HepG2 (cell line): Measurements from ENCODE around the gene PLEKHD1. TPM values are rescaled to one million over a fixed set of nuclear protein-coding genes. Genes with fewer than 3 reads are reported as not detected.

Experiments used
- AGO1 ChIP-seq: fragments of 200-400 bp; formaldehyde crosslinking; IDR thresholded peaks from 2 replicates; pipeline ENCODE4 v1.6.1; 2017; ENCODE audit warnings: mild to moderate bottlenecking, low read depth, low read length, moderate library complexity; ENCODE audit not compliant: poor library complexity, severe bottlenecking
- ATF4 ChIP-seq, 2 experiments: fragments of 450-650 bp in 1 of 2; sonication (generic) in 1 of 2; formaldehyde crosslinking; IDR thresholded peaks; 2 replicates each; pipeline versions ENCODE4 v1.5.0 to v1.8.0; 2020 to 2022; ENCODE audit warnings: mild to moderate bottlenecking in 1 of 2, missing genetic modification reagents in 1 of 2
- ATF7 ChIP-seq, 2 experiments: fragments of 450-650 bp in 1 of 2; sonication (generic) in 1 of 2; formaldehyde crosslinking in 1 of 2; IDR thresholded peaks; 2 replicates each; pipeline versions ENCODE4 v1.4.0 to v1.6.1; 2016 to 2020; ENCODE audit warnings: antibody characterized with exemption in 1 of 2, mild to moderate bottlenecking in 1 of 2, missing genetic modification reagents in 1 of 2
- ATRX ChIP-seq: sonication (generic); formaldehyde crosslinking; IDR thresholded peaks from 2 replicates; pipeline ENCODE4 v1.4.0; 2020; ENCODE audit warnings: missing genetic modification reagents, borderline replicate concordance
- DNMT1 ChIP-seq: sonication (generic); formaldehyde crosslinking; IDR thresholded peaks from 2 replicates; pipeline ENCODE4 v1.5.1; 2020; ENCODE audit warnings: mild to moderate bottlenecking, missing genetic modification reagents
- IKZF5 ChIP-seq: IDR thresholded peaks from 2 replicates; pipeline ENCODE4 v1.6.1; 2018; ENCODE audit warnings: missing genetic modification reagents, mild to moderate bottlenecking, missing compliant biosample characterization
- PHF8 ChIP-seq: sonication (generic); formaldehyde crosslinking; IDR thresholded peaks from 2 replicates; pipeline ENCODE4 v1.5.0; 2020; ENCODE audit warnings: missing genetic modification reagents
- PPARG ChIP-seq: conservative IDR thresholded peaks from 2 replicates; pipeline ENCODE4 v1.6.1; 2016; ENCODE audit warnings: missing biosample characterization, missing genetic modification reagents
- REXO4 ChIP-seq: sonication (generic); formaldehyde crosslinking; IDR thresholded peaks from 2 replicates; pipeline ENCODE4 v1.8.0; 2022; ENCODE audit warnings: missing genetic modification reagents, mild to moderate bottlenecking, borderline replicate concordance
- UBTF ChIP-seq: sonication (generic); formaldehyde crosslinking; IDR thresholded peaks from 2 replicates; pipeline ENCODE4 v1.4.0; 2020; ENCODE audit warnings: mild to moderate bottlenecking, missing genetic modification reagents
- ZNF33B ChIP-seq: sonication (generic); formaldehyde crosslinking; IDR thresholded peaks from 2 replicates; pipeline ENCODE4 v1.5.1; 2020; ENCODE audit warnings: mild to moderate bottlenecking, missing genetic modification reagents
- ZNF574 ChIP-seq: sonication (generic); formaldehyde crosslinking; IDR thresholded peaks from 2 replicates; pipeline ENCODE4 v1.4.0; 2020; ENCODE audit warnings: missing genetic modification reagents
- ZNF747 ChIP-seq: sonication (generic); formaldehyde crosslinking; IDR thresholded peaks from 2 replicates; pipeline ENCODE4 v1.8.1; 2023; ENCODE audit warnings: missing genetic modification reagents, mild to moderate bottlenecking, borderline replicate concordance
- polyA plus RNA-seq, 8 experiments: library from polyadenylated mRNA; depleted of rRNA in 3 of 8; stranded (reverse) in 7 of 8; unstranded in 1 of 8; fragments of >200 nt; fragmentation: Illumina TruSeq in 4 of 8; extraction: Trizol in 4 of 8; gene quantifications; 2 replicates each; pipeline versions ENCODE4 v1.2.1 to v1.2.3, GENCODE V29; 2011 to 2016; ENCODE audit warnings: low read depth in 4 of 8, missing spikeins in 1 of 8, mixed read lengths in 1 of 8; ENCODE audit not compliant: insufficient read depth in 1 of 8
- total RNA-seq, 5 experiments: library from RNA; depleted of rRNA; stranded (reverse); fragments of >200 nt; fragmentation: Illumina TruSeq; extraction: Trizol; gene quantifications; 2 replicates each; pipeline ENCODE4 v1.2.3, GENCODE V29; 2016; ENCODE audit warnings: low read depth in 1 of 5
- TF ChIP-seq, protein P1 (sequence below): sonication (generic); formaldehyde crosslinking; IDR thresholded peaks from 2 replicates; pipeline ENCODE4 v1.8.1; 2023; ENCODE audit warnings: mild to moderate bottlenecking, missing genetic modification reagents
- TF ChIP-seq, protein P2 (sequence below): sonication (generic); formaldehyde crosslinking; IDR thresholded peaks from 2 replicates; pipeline ENCODE4 v1.4.0; 2020; ENCODE audit warnings: missing genetic modification reagents, mild to moderate bottlenecking, borderline replicate concordance

The PLEKHD1 gene
- total and polyA plus RNA-seq, 2 of the 13 experiments (the other 11 are each of a cell fraction or from before 2014, with no cell fraction given) = 0.01 TPM; not detected in 1

- TF ChIP-seq DNMT1 (CRISPR knock-in tag) (no peak), REXO4 (CRISPR knock-in tag) (no peak), ZNF33B (0 out of 2 replicates have a peak, but pooled peaks have one; percentile 36), UBTF (CRISPR knock-in tag) (peak; percentile 54; the same call in 1 of the 2 replicates), IKZF5 (CRISPR knock-in tag) (peak; percentile 61; the same call in 1 of the 2 replicates), PHF8 (CRISPR knock-in tag) (no peak), PPARG (peak; percentile 43; the same call in 1 of the 2 replicates), ATF7 (IDR thresholded peaks at IDR 0.05) (peak; percentile 72), ATF7 (CRISPR knock-in tag; IDR thresholded peaks at IDR 0.05) (no peak), AGO1 (no peak), ZNF747 (CRISPR knock-in tag) (no peak), ATRX (CRISPR knock-in tag) (no peak), ATF4 (CRISPR knock-in tag; IDR thresholded peaks at IDR 0.05) (peak in 1 of 2 experiments; percentile 88; a peak in 2 of 4 replicates), ZNF574 (CRISPR knock-in tag) (peak; percentile 67)
- TF ChIP-seq, protein P1, sequence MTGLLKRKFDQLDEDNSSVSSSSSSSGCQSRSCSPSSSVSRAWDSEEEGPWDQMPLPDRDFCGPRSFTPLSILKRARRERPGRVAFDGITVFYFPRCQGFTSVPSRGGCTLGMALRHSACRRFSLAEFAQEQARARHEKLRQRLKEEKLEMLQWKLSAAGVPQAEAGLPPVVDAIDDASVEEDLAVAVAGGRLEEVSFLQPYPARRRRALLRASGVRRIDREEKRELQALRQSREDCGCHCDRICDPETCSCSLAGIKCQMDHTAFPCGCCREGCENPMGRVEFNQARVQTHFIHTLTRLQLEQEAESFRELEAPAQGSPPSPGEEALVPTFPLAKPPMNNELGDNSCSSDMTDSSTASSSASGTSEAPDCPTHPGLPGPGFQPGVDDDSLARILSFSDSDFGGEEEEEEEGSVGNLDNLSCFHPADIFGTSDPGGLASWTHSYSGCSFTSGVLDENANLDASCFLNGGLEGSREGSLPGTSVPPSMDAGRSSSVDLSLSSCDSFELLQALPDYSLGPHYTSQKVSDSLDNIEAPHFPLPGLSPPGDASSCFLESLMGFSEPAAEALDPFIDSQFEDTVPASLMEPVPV (CRISPR knock-in tag) = no peak
- TF ChIP-seq, protein P2, sequence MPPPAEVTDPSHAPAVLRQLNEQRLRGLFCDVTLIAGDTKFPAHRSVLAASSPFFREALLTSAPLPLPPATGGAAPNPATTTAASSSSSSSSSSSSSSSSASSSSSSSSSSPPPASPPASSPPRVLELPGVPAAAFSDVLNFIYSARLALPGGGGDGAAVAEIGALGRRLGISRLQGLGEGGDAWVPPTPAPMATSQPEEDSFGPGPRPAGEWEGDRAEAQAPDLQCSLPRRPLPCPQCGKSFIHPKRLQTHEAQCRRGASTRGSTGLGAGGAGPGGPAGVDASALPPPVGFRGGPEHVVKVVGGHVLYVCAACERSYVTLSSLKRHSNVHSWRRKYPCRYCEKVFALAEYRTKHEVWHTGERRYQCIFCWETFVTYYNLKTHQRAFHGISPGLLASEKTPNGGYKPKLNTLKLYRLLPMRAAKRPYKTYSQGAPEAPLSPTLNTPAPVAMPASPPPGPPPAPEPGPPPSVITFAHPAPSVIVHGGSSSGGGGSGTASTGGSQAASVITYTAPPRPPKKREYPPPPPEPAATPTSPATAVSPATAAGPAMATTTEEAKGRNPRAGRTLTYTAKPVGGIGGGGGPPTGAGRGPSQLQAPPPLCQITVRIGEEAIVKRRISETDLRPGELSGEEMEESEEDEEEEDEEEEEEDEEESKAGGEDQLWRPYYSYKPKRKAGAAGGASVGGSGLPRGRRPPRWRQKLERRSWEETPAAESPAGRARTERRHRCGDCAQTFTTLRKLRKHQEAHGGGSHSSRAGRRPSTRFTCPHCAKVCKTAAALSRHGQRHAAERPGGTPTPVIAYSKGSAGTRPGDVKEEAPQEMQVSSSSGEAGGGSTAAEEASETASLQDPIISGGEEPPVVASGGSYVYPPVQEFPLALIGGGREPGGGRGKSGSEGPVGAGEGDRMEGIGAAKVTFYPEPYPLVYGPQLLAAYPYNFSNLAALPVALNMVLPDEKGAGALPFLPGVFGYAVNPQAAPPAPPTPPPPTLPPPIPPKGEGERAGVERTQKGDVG (CRISPR knock-in tag) = no peak
Observed at GRCh38 chr14:69580009-69580577, 95.6 kb downstream of the PLEKHD1 start (continued).
